Natural killer cell (primary cell): Measurements from ENCODE around the gene CD93. TPM values are rescaled to one million over a fixed set of nuclear protein-coding genes. Genes with fewer than 3 reads are reported as not detected.

Source experiments
- ATAC-seq, 3 donors: fragments of 150-1000 bp in 2 of 3; fragments of 200-7000 bp in 1 of 3; cut with Tn5 transposase; 1 replicate in 1 of 3; 2 replicates in 2 of 3; pipeline ENCODE4 v1.10.0; 2021; ENCODE audit warnings: mild to moderate bottlenecking in 2 of 3, moderate library complexity in 2 of 3
- DNase-seq, 2 donors: peaks; one replicate each; pipeline versions ENCODE4 v3.0.0 to v3.0.0-alpha.2; 2013 to 2021; ENCODE audit warnings: mixed read lengths in 1 of 2
- H3K27ac ChIP-seq: one replicate; pipeline ENCODE4 v1.5.1; 2013; ENCODE audit warnings: mild to moderate bottlenecking, low read length
- H3K27me3 ChIP-seq: one replicate; pipeline ENCODE4 v1.6.1; 2013; ENCODE audit warnings: low read length; ENCODE audit not compliant: control insufficient read depth, insufficient read depth
- H3K36me3 ChIP-seq: one replicate; pipeline ENCODE4 v1.6.1; 2013; ENCODE audit warnings: low read length; ENCODE audit not compliant: control insufficient read depth, insufficient read depth
- H3K4me1 ChIP-seq: one replicate; pipeline ENCODE4 v1.6.1; 2013; ENCODE audit warnings: low read length; ENCODE audit not compliant: control insufficient read depth, insufficient read depth
- H3K4me3 ChIP-seq: one replicate; pipeline ENCODE4 v1.5.1; 2013; ENCODE audit warnings: low read length
- H3K9me3 ChIP-seq: one replicate; pipeline ENCODE4 v1.6.1; 2013; ENCODE audit warnings: low read length; ENCODE audit not compliant: control insufficient read depth, insufficient read depth
- H3K27ac Mint-ChIP-seq, 2 donors: one replicate each; pipeline ENCODE4 v1.8.0; 2022; ENCODE audit warnings: mild to moderate bottlenecking in 2 of 2, mixed read lengths in 2 of 2, moderate library complexity in 1 of 2
- H3K27me3 Mint-ChIP-seq, 2 donors: one replicate each; pipeline ENCODE4 v1.8.0; 2022; ENCODE audit warnings: low read depth in 2 of 2, mixed read lengths in 2 of 2
- H3K36me3 Mint-ChIP-seq: one replicate; pipeline ENCODE4 v1.8.0; 2022; ENCODE audit warnings: mixed read lengths
- H3K4me1 Mint-ChIP-seq, 2 donors: one replicate each; pipeline ENCODE4 v1.8.0; 2022; ENCODE audit warnings: mixed read lengths in 2 of 2
- H3K4me3 Mint-ChIP-seq: one replicate; pipeline ENCODE4 v1.8.0; 2022; ENCODE audit warnings: mild to moderate bottlenecking, moderate library complexity, mixed read lengths
- H3K9me3 Mint-ChIP-seq, 2 donors: one replicate each; pipeline ENCODE4 v1.8.0; 2022; ENCODE audit warnings: mixed read lengths in 2 of 2
- WGBS: methylation state at CpG from one replicate; pipeline ENCODE4 v1.1.7; 2013; ENCODE audit warnings: missing lambda C conversion rate; ENCODE audit not compliant: insufficient coverage; 5-methylcytosine and 5-hydroxymethylcytosine counted together
- intact Hi-C: fragments of 100-400 bp; cut with micrococcal nuclease; formaldehyde crosslinking; loops from one replicate; pipeline ENCODE4 v1.14.2; 2022
- total RNA-seq, 4 donors: library from RNA; stranded (reverse); fragments of 120-200 nt in 1 of 4; gene quantifications; one replicate each; pipeline versions ENCODE4 v1.2.3 to v1.2.4, GENCODE V29; 2013 to 2022
- TF ChIP-seq, protein P1 (sequence below): fragments of 200-600 bp; IDR thresholded peaks from one replicate; pipeline ENCODE4 v1.8.0; 2022; ENCODE audit warnings: antibody characterized with exemption

CD93 gene
- total RNA-seq, 3 donors from 2014 or later (not counting 1 experiment from before 2014, with no cell fraction given), result 8.0 to 17.9 (median 17.2) TPM

DNA sequence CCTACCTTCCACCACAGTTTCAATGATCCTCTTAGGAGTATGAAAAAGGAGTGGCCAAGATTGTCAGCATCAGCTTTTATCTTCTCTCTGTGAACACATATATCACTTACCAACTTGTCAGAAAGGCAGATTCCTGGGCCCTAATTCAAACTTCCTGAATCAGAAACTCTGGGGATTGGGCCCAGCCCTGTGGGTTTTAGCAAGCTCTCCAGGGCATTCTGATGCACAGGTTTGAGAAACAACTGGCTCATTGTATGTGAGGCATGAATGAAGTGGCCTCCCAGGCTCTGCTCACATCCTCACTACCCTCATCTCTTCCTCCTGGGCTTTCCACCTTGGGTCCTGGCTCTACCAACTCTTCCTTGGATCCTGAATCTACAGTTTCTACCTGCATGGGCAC is 23.5 kb downstream of the CD93 start:
- no peaks in the 10 kb centered on the region for H3K9me3 ChIP-seq
- TF ChIP-seq, protein P1, sequence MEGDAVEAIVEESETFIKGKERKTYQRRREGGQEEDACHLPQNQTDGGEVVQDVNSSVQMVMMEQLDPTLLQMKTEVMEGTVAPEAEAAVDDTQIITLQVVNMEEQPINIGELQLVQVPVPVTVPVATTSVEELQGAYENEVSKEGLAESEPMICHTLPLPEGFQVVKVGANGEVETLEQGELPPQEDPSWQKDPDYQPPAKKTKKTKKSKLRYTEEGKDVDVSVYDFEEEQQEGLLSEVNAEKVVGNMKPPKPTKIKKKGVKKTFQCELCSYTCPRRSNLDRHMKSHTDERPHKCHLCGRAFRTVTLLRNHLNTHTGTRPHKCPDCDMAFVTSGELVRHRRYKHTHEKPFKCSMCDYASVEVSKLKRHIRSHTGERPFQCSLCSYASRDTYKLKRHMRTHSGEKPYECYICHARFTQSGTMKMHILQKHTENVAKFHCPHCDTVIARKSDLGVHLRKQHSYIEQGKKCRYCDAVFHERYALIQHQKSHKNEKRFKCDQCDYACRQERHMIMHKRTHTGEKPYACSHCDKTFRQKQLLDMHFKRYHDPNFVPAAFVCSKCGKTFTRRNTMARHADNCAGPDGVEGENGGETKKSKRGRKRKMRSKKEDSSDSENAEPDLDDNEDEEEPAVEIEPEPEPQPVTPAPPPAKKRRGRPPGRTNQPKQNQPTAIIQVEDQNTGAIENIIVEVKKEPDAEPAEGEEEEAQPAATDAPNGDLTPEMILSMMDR, result no peak
- intact Hi-C loops, result no loop called here
- no peaks in the 10 kb centered on the region for H3K27me3 ChIP-seq
- DNase-seq (no peak), ATAC-seq (no peak)
- peaks cover 0 to 1% of the 10 kb centered on the region in 2 donors for H3K27me3 Mint-ChIP-seq
- no peaks in the 10 kb centered on the region for H3K4me1 ChIP-seq
- no peak overlapping the region for H3K4me3 Mint-ChIP-seq
- no peak overlapping the region for H3K27ac Mint-ChIP-seq
- H3K27ac ChIP-seq, result no peak overlapping the region
- H3K36me3 ChIP-seq, result no peaks in the 10 kb centered on the region
- H3K4me1 Mint-ChIP-seq, result no peaks in the 10 kb centered on the region
- no peaks in the 10 kb centered on the region for H3K9me3 Mint-ChIP-seq
- H3K36me3 Mint-ChIP-seq, result no peaks in the 10 kb centered on the region
- no peak overlapping the region for H3K4me3 ChIP-seq

DNA sequence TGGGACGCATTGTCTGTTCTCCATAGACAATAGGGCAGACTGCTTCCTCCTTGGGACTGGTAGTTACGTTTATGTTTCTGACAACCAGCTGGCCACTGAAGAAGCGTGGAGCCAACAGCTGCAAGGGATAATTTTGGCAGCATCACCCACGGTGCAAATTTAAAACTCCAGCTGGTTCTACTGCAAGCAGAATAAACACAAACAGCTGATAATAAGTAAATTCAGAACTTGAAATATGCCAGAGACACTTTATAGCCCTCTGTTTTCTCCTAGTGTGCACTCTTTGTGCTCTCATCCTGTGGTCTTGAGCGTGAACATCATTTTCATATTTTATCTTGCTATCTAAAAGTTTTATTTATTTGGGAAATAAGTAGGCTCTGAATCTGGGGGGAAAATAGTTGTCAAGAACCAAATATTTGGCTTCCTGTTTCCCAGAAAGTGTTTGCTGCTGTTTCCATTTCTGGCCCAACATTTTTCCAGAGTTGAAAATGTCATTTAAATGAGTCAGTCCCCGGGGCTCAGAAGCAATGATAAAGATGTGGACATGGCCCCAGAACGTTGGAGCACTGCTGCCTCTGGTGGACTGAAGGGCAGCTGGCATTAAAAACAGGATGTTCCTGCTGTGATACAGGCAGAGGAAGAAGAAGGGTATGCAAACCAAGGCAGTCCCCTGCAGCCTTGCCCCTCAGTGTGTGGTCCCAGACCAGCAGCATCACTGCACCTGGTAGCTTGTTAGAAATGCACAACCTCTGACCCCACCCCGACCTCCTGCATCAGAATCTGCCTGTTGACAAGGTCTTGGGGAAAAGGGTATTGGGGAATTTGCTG is 24.2 kb downstream of the CD93 start:
- intact Hi-C loops, result no loop called here
- Mint-ChIP-seq H3K9me3 (no peaks in the 10 kb centered on the region), H3K36me3 (no peaks in the 10 kb centered on the region), H3K4me3 (no peak overlapping the region), H3K27me3 (peaks cover 0 to 3% of the 10 kb centered on the region in 2 donors), H3K27ac (no peak overlapping the region), H3K4me1 (no peaks in the 10 kb centered on the region)
- Histone ChIP-seq H3K27me3 (no peaks in the 10 kb centered on the region), H3K36me3 (no peaks in the 10 kb centered on the region), H3K4me3 (no peak overlapping the region), H3K27ac (no peak overlapping the region), H3K9me3 (no peaks in the 10 kb centered on the region), H3K4me1 (no peaks in the 10 kb centered on the region)
- 47% methylated on average over 7 of the region's 8 CpGs for WGBS
- TF ChIP-seq, protein P1, result no peak
- no peak for ATAC-seq
- no peak for DNase-seq

DNA sequence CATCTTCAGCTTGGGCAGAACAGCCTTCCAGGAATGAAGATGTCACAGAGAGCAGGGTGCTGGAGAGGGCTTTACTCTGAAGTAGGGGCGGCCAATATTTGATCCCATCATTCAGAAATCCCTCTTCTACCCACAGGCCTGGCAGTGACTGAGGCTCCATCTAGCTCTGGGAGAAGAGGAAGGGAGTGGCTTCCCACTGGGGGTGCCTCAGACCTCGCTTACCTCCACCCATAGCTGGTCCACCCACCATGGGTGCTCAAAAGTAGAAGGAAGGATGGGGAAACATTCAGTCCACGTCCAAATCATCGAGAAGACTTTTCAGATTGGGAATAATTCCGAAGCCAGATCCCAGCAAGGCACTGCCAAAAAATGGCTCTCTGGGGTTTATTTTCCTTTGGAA is 24.9 kb downstream of the CD93 start:
- Mint-ChIP-seq H3K36me3 (no peaks in the 10 kb centered on the region), H3K9me3 (peaks cover 0 to 2% of the 10 kb centered on the region in 2 donors), H3K4me3 (no peak overlapping the region), H3K27me3 (peaks cover 3 to 6% of the 10 kb centered on the region in 2 donors), H3K4me1 (no peaks in the 10 kb centered on the region), H3K27ac (no peak overlapping the region)
- DNase-seq (no peak), ATAC-seq (no peak)
- intact Hi-C loops, result no loop called here
- H3K27ac ChIP-seq, result no peak overlapping the region
- H3K4me3 ChIP-seq, result no peak overlapping the region
- TF ChIP-seq, protein P1, result no peak
- no peaks in the 10 kb centered on the region for H3K9me3 ChIP-seq
- no peaks in the 10 kb centered on the region for H3K4me1 ChIP-seq
- no peaks in the 10 kb centered on the region for H3K27me3 ChIP-seq
- H3K36me3 ChIP-seq, result no peaks in the 10 kb centered on the region
- 78% methylated on average over 4 of the region's 5 CpGs for WGBS

DNA sequence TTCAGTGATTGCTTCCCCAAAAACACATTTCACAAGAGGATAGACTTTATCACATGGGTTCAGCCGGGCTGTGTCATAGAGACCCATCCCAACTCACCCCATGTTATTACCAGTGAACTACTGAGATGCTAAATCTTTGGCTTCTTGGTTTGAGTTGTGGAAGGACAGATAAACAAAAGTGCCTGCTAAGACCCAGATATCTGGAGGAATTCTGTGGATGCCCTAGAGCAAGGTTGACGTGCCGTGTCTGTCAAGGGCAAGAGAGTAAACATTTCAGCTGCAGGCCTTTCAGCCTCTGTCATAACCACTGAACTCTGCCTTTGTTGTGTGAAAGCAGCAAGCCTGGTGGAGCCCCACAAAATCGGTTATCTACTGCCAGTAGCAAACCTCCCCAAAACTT is 25.5 kb downstream of the CD93 start:
- TF ChIP-seq, protein P1, result no peak
- peaks cover 3 to 12% of the 10 kb centered on the region in 2 donors for H3K27me3 Mint-ChIP-seq
- no peaks in the 10 kb centered on the region for H3K9me3 ChIP-seq
- no peaks in the 10 kb centered on the region for H3K4me1 ChIP-seq
- no peak overlapping the region for H3K4me3 ChIP-seq
- 76% methylated on average over 4 of the region's 4 CpGs for WGBS
- DNase-seq (no peak), ATAC-seq (no peak)
- H3K27me3 ChIP-seq, result no peaks in the 10 kb centered on the region
- intact Hi-C loops, result no loop called here
- H3K36me3 Mint-ChIP-seq, result no peaks in the 10 kb centered on the region
- peaks cover 0 to 2% of the 10 kb centered on the region in 2 donors for H3K9me3 Mint-ChIP-seq
- H3K27ac Mint-ChIP-seq, result no peak overlapping the region
- no peak overlapping the region for H3K27ac ChIP-seq
- H3K36me3 ChIP-seq, result no peaks in the 10 kb centered on the region
- H3K4me3 Mint-ChIP-seq, result no peak overlapping the region
- no peaks in the 10 kb centered on the region for H3K4me1 Mint-ChIP-seq
